HG03135 (cell line): ENCODE measurements around the gene CREB3L4.

Experiments
- ATAC-seq: cut with Tn5 transposase; IDR thresholded peaks from one replicate; pipeline ENCODE4 v1.9.1; 2021; ENCODE audit warnings: mild to moderate bottlenecking, moderate library complexity; ENCODE audit not compliant: unreplicated experiment

The CREB3L4 gene

GRCh38 chr1:153936011-153936802 is 31.5 kb upstream of the CREB3L4 start:
- no peak for ATAC-seq

DNA sequence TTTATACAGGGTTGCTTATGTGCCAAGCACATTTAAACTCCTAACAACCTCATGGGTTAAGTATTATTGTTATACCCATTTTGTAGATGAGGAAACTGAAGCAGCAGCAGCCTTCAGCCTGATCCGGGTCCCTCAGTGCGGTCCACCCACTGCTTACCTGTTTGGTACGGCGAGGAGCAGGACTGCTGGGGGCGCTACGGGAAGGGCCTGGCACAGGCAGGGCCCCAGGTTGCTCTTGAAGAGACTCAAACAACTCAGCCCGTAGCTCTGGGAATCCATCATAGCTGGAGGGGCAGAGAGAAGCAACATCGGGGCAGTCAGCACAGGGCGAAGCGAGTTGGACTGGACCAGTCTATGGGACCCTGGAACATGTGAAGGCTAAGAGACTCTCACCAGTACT is 30.4 kb upstream of the CREB3L4 start:
- no peak for ATAC-seq

DNA sequence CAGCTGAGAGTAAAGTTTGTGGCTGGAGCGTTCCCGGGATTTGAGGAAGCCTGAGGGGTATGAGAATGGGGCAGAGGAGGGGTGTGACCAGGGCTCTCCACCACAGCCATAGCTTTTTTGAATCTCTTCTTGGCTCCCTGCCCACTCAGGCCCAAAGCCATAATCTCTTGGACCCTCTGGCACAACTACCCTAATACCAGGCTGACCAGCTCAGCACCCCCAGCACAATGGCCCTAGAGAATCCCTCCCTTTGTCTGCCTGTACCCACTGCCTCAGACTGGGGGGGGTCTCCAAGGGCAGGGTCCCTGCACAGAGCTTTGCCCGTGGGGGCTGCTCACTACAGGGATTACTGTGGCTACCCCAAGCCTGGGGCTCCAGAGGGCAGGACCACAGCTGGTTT is 28.7 kb upstream of the CREB3L4 start:
- no peak for ATAC-seq

DNA sequence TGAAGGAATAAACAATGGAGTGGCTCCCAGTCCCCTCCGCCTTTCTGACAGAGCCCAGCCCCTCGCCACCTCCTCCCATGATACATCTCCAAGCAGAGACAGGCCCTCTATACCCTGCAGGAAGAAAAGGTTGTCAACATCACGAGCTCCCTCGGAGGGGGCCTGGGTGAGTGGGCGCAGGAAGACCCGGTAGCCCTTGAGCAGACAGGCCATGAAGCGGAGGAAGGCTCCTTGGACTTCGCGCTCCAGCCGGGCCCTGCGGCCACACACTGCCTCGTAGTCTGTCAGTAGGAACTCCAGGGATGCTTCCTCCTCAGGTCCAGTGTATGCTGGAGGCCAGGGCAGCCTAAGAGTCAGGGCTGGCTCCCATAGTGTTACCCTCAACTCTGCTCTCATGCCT is 28.2 kb upstream of the CREB3L4 start:
- no peak for ATAC-seq

DNA sequence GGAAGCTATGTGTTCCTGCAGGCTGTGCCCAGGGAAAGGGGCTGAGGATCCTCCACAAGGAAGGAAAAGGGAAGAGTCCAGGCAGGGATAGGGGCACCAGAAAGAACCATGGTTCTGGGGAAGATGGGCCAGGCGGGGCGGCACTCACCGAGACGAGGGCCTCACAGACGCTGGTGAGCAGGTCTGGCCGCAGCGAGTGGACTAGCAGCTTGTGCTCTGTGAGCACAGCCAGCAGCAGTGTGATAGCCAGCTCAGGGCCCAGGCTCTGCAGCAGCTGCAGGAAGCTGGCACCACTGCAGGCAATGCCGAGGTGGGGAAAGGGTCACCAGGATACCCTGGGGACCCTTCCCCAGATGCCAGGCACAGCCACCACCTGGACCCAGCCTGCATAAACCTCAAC is 26.9 kb upstream of the CREB3L4 start:
- no peak for ATAC-seq

- no peak for ATAC-seq
These were observed 25.6 kb upstream of the CREB3L4 start for GRCh38 chr1:153941826-153942725.

GRCh38 chr1:153942766-153943549 is 24.7 kb upstream of the CREB3L4 start:
- ATAC-seq = no peak

- no peak for ATAC-seq
These were observed 23.5 kb upstream of the CREB3L4 start for GRCh38 chr1:153944005-153944826.

- ATAC-seq = no peak
These were observed 22.9 kb upstream of the CREB3L4 start for GRCh38 chr1:153944827-153945117.

DNA sequence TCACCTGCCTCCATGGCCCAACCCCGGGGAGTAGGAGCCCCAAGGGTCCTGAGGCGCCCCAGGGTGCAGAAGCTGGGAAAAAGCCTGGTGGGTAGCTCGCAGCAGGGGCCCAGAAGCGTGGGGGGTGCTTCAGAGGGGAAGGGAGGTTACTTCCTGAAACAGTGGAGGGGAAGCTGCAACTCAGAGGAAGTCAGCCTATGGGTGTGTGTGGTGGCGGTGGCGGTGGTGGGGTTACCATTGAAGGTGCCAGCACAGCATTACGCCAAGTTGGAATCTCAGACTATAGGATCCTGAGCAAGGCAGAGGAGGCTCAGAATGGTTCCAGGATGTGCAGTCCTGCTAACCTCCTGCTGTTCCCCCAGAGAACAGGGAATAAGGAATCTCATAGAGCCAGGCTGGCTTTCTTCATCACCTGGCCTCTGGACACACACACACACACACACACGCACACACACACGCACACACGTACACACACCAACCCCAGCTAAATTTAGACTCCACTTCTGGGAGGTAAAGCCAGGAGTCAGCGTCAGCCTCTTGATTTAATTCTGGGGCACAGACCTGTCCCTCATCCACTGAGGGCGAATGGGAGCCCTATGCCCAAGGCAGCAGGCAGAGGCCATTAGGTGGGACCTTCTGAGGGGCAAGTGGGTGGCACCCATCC is 22.4 kb upstream of the CREB3L4 start:
- ATAC-seq = peak; percentile 2

- ATAC-seq = peak; percentile 68
These were observed 21.7 kb upstream of the CREB3L4 start for GRCh38 chr1:153945795-153946621.

- ATAC-seq = peak; percentile 59
These were observed 21.0 kb upstream of the CREB3L4 start, which contains the start of gene DENND4B for GRCh38 chr1:153946622-153947241. DENND4B (minus strand) TSS chr1:153946718; CDS start chr1:153944374, 2,344 bp downstream.

GRCh38 chr1:153951183-153951582 is 16.5 kb upstream of the CREB3L4 start:
- no peak for ATAC-seq

- ATAC-seq = no peak
These were observed 15.9 kb upstream of the CREB3L4 start for GRCh38 chr1:153951801-153952200.

- ATAC-seq = no peak
These were observed 13.8 kb upstream of the CREB3L4 start for GRCh38 chr1:153953859-153954365.

- no peak for ATAC-seq
These were observed 12.9 kb upstream of the CREB3L4 start for GRCh38 chr1:153954826-153955225.

- ATAC-seq = no peak
These were observed 10.5 kb upstream of the CREB3L4 start for GRCh38 chr1:153956997-153957715.

GRCh38 chr1:153957744-153958110 is 10.0 kb upstream of the CREB3L4 start:
- ATAC-seq = no peak
